ENCODE data around the gene GCK.

DNA sequence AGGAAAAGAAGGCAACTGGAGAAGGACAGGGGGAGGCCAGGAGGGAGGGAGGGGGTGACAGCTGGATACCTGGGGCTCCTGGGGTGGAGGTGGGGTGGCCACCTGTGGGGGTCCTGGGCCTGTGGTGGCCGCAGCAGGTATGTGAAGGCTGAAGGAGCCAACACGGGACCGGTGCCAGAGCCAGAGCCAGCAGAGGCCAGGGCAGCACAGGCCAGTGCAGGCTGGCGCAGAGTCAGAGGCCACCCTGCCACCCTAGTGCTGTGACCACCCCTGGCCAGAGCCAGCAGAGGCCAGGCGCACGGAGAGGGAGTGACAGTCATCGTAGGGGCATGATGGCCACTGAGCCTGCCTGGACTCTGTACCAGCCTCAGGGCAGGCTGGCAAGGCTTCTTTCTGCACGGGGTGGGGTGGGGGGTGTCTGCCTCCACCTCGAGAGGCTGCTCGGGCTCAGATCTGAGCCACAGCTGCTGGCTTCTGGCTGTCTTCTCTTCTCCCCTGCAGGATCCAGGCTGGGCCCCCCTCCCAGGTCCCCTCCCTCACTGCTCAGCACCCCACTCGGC lies 40.4 kb upstream of the GCK start:
- TF ChIP-seq, protein P1, sequence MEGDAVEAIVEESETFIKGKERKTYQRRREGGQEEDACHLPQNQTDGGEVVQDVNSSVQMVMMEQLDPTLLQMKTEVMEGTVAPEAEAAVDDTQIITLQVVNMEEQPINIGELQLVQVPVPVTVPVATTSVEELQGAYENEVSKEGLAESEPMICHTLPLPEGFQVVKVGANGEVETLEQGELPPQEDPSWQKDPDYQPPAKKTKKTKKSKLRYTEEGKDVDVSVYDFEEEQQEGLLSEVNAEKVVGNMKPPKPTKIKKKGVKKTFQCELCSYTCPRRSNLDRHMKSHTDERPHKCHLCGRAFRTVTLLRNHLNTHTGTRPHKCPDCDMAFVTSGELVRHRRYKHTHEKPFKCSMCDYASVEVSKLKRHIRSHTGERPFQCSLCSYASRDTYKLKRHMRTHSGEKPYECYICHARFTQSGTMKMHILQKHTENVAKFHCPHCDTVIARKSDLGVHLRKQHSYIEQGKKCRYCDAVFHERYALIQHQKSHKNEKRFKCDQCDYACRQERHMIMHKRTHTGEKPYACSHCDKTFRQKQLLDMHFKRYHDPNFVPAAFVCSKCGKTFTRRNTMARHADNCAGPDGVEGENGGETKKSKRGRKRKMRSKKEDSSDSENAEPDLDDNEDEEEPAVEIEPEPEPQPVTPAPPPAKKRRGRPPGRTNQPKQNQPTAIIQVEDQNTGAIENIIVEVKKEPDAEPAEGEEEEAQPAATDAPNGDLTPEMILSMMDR (IDR thresholded peaks at IDR 0.05): no peak
- TF ChIP-seq ZFX (IDR thresholded peaks at IDR 0.05; ENCODE audit: borderline replicate concordance): no peak

All from 22Rv1 (cell line).